GM19452 (cell line): Measurements from ENCODE around the gene AMZ1.
"Not testable (repeated sequence)": the region's sequence is repeated elsewhere in the genome, so short reads cannot be mapped to it uniquely, and the experiment has no call there.

Source experiments
- ATAC-seq: cut with Tn5 transposase; IDR thresholded peaks from one replicate; pipeline ENCODE4 v1.9.1; 2021; ENCODE audit not compliant: unreplicated experiment

The AMZ1 gene

DNA sequence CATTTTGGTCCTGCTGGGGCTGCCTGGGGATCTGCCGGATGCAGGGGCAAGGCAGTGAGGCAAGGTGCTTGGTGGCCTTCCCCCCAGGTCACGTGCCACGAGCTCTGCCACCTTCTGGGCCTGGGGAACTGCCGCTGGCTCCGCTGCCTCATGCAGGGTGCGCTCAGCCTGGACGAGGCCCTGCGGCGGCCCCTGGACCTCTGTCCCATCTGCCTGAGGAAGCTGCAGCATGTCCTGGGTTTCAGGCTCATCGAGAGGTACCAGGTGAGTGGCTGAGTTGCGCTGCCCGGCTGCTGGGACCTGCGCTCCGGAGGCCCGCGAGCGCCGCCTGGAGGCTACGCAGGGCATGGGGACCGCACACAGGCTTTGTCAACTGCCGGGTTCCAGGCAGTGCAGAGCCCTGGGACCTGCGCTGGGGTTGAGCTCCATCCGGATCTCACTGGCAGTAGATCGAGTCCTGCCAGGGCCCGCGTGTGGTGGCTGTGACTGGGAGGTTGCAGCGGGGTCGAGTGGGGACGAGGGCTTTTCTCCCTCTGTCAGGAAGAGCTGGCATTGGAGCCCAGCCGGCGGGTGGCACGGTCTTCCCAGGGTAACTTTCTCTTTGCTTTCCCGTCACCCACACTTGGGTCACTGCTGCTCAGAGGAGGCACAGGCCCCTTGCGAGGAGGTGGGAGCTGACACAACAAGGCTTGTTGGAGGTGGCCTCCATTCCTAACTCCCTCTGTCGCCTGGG is 21.7 kb downstream of the AMZ1 start:
- peak; percentile 84 for ATAC-seq

DNA sequence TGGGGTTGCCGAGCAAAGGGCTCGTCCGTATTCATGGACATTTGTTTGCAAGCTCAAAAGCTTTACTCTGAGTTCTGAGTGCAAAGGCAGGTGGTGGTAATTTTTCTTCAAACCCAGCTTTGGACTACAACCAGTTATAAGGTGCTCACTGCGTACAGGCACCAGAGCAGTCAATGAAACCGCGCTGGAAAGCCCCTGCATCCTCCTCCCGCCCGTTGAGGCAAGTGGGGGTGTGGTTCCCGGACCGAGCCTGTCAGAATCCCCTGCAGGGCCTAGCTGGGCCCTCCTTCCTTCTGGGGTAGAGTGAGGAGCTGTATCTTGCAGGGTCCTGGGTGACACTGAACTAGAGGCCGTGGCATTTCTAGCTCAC is 22.3 kb downstream of the AMZ1 start:
- peak; percentile 44 for ATAC-seq

DNA sequence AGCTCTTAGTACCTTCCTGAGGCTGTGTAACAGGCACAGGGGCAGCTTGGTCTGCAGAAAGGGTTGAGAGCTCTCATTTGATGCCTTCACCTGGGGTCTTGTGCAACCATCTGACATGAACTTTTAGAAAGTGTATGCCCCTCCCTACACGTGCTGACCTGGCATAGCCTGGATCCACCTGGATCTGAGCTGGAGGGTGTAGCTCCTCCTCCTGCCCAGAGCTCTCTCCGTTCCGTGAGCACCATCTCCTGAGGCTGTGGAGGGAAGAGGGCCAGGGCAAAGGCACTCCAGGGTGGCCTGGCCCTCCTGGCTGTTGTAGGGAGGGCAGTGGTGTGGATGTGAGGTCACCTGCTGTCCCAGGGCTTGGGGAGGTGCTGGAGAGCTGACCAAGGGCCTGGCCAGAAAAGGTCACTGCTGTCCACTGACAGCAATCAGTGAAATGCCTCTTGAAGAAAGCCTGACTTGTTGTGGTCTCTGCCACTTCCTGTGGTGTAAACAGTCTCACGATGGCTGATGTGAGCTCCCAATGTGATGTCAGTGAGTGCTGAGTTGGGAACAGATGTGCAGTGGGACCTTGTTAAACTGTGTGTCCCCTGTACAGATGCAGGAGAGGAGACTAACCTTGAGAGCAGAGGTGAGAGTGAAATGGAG is 23.0 kb downstream of the AMZ1 start:
- no peak for ATAC-seq

DNA sequence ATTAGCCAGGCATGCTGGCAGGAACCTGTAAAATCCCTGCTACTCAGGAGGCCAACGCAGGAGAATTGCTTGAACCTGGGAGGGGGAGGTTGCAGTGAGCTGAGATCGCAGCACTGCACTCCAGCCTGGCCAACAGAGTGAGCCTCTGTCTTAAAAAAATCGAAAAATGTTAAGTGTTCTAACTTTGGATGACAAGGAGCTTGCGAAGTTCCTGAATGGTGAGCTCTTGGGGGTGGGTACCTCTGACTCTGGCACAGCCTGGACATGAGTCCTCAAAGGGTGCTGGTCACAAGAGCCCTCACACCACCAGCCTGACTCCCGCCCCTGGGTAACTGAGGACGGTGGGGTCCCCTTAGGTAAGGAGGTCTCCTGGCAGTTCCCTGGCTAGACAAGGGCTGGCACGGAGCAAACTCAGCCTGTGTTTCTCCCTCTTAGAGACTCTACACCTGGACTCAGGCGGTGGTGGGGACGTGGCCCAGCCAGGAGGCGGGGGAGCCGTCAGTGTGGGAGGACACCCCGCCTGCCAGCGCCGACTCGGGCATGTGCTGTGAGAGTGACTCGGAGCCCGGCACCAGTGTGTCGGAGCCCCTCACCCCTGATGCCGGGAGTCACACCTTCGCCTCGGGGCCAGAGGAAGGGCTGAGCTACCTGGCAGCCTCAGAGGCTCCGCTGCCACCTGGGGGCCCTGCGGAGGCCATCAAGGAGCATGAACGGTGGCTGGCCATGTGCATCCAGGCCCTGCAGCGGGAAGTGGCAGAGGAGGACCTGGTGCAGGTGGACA is 24.1 kb downstream of the AMZ1 start:
- no peak for ATAC-seq

DNA sequence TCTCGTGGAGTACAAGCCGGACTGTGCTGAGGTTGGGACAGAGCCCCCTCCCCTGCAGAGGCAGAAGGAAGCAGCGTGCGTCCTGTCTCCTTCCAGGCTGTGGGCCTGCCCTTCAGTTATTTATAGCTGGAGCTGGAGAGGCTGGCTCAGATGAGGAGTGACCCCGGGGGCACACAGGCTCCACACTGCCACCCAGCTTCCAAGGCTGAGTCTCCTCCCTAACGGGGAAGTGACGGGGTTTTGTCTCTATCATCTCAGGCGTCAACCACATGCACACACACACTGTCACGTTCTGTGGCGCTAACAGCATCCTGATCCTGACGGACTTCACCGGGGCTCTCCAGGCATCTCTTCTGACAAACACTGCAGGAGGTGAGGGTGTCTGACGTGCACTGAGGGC is 25.4 kb downstream of the AMZ1 start:
- no peak for ATAC-seq

DNA sequence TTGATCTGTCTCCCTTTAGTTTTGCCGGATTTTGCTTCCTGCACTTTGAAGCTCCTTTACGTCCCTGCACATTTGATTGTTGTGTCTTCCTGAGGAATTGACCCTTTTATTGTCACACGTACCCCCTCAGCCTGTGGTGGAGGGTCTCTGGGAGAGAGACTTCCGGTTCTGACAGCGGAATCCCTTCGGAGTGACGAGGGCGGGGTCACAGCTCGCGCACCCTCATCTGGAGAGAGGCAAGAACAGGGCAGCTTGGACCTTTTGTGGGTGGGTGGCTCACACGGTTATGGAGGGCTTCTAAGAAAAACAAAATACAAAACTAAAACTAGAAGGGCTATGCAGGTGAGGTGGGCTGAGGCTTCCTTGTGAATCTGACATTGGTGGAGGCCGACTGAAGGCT is 26.0 kb downstream of the AMZ1 start:
- no peak for ATAC-seq

DNA sequence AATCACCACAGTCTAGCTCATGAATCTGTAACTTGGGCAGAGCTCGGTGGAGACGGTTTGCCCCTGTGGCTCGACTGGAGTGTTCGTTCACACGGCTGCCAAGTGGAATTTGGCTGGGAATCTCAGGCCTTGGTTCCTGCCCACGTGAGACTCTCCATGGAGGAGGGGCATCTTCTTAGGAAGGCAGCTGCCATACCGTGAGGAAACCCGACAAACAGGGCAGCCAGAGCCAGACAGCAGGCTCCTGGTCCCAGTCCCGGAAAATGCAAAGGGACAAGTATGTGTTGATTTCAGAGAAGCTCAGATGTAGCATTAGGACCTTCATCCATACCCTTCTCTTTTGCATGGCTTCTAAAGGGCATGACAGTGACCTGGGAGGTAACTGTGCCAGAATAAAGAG is 26.6 kb downstream of the AMZ1 start:
- no peak for ATAC-seq

DNA sequence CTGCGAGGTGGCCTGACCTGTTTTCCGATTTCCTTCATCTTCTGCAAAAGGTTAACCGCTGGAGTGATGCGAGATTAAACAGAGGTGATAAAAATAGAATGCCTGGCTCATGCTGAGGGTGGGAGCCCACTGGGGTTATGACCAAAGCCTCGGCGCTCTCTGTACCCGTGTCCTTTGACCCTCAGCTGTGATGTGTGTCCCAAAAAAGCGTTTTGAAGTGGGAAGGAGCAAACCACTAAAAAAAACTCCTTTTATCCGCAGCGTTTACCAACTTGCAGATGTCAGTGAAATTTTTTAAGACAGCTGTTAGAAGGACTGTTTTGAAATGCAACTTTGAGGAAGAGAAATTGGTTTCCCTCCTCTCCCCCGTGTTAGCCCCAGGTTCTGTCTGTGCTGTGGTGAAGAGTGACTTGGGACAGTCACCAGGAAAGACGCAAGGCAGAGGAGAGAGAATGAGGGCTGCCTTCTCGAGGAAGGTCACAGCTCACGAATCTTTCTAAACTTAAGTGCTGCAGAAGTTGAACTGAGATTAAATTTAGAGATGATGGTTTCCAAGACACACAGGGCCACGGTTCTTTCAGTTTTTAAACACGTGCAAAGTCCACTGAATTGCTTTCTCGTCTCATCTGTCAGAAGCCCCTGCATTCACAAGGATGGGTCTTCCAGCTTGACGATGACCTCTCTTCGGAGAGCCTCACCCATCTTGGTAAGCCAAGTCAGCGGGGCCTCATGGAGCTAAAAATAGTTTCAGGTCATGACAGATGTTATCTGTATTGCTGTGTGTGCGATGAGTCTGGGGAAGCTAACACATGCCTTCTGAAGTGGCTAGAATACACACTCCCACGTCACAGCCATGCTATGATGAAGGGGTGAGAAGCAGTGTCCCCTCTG is 27.6 kb downstream of the AMZ1 start:
- ATAC-seq = no peak

DNA sequence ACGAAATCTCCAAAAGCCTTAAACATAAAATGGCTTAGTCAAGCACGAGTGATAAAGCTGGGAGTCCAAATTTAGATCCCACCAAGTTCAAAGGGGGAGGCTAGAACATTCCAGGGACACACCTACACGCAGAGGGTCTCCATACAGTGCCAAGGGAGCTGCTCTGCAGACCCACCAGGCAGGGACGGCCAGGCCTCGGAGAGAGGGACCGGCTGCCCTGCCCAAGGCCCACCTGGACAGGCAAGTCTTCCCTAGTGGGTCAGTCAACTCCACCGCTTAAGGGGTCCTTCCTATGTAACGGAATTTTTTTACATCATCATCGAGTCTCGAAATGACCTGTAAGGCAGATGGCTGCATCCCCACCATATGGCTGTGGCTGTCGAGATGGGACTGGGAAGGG is 28.5 kb downstream of the AMZ1 start:
- ATAC-seq = no peak

DNA sequence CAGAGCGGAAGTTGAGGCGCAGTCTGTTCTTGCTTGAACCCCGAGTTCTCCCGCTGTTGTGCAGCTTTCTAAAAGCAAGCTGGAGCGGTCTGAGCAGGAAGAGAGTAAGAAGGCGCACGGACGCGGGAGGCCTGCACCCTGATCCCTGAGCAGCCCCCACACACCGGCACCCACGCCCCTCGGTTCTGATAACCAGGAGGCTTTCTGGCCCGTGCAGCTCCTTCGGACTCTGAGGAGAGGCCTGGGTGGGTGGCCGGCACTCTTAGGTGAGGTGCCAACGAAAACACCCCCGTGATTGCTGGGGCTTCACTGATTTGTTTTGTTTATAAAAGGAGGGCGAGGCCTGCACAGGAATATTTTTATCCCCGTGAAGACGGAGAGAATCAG is 28.9 kb downstream of the AMZ1 start:
- no peak for ATAC-seq

DNA sequence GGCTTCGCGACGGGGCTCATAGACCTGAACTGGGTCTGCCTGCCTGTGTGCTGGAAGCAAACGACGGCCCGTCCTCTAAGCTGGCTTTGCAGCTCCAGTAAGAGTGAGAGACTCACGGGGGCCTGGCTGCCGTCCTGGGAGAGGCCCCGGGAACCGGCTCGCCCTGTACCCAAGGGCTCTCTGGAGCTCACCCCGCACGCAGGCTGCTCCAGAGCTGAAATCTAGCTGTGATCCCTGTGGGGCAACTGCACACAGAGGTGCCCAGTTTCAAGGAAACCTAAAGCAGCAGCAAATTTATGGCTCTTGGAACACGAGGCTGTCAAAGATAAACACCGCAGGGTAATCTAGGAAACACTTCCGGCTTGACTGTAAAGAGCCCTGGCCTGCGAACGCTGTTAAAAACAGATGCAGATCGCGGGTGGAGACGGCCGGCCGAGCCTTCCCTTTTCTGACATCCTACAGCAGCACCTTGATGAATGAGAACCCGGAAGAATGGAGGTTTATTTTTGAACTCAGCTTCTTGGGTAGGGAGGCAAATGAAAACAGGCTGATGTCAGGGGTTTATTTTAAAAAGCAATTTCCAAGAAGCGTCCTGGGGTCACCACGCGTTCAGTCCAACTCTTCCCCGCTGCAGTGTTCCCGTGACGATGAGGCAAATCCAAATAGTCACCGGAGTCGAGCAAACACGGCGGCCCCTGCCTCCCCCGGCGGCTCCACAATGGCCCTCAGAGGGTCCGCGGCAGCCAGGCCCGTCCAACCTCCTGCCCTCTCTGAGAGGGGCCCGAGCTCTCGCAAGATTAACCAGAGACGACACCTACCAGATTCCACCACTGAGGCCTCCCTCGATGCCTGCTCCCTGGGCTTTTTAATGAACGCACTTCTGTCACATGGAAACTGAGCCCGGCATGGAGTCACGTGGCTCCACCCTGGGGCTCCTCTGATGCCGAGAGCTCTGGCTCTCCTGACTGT is 29.6 kb downstream of the AMZ1 start:
- no peak for ATAC-seq

DNA sequence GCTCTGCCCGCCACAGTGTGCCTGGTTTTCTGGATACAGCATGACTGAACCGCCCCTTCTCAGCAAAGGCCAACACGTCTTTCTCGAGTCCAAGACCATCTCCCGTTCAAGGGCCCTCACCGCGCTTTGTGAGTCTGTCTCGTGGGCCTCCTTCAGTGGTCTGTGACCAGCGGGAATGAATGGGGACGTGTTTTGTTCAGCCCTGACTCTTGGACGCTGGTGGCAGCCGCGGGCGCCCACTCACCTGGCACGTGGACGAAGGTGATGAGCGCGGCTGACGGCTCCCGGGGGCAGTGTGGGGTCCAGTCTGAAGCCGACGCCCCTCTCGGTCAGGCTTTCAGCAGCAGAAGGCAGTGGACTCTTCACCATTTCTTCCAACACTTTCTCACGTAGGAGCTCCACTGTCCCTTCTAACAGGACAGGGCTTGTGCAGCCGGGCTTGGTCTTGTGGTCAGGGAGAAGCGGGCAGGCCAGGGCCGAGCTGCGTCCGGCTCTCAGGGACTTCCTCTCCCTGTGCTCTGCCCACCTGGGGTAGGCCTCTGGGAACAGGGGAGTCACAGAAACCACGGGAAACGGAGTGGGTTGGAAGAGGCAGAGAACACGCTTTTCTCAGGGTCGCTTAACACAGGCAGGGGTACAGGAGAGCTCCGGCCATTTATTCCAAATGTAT is 30.4 kb downstream of the AMZ1 start:
- ATAC-seq = no peak

DNA sequence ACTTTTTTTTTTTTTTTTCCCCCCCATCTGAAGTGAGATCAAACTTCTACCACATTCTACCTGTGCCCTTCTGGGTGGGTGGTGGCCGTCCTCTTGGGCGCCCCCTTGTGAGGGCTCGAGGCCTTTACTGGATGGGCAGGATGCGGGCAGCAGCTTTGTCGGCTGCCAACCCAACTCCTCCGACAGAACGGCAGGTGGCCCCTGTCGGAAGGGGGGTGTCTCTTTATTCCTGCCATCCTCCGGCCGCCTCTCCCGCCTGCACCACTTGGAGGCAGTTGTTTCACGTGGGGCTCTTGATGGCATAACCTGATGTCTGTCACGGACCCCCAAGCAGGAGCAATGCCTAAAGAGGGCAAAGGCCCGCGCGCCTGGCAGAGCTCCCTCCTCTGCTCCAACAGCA is 31.0 kb downstream of the AMZ1 start:
- no peak for ATAC-seq

DNA sequence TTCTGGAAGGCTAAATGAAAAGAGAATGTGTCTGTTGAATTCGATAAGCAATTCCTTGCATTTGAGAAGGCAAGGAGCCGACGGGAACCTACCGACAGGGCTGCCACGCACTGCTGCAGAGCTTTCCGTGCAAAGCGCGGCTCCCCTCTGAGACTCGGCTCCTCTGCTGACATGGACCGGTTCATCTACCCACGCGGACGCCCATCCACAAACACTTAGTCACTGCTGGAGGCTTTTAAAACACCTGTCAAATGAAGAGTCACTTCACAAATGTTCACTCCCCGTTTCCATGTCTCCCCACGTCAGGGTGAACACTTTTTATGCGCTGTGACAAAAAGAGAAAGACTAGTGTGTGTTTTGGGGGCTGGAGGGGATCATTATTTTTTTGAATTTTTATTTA is 32.0 kb downstream of the AMZ1 start:
- no peak for ATAC-seq

DNA sequence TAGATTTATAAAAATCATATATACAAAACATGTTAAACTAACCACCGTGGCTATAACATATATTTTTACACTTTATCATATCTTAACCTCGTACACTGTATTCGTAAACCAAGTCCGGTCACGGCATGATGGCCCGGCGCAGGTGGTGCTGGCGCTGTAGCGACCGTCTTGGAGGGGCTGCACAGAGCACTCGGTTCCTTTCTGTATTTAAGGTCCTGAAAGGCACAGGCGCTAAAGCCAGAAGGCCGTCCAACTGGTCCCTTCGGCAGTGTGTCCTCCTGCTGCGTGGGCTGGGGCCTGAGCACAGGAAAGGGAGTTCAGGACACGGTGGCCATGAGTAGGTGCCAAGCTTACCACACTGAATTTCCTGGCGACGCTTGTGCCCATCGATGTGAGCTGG is 33.8 kb downstream of the AMZ1 start:
- ATAC-seq = no peak

DNA sequence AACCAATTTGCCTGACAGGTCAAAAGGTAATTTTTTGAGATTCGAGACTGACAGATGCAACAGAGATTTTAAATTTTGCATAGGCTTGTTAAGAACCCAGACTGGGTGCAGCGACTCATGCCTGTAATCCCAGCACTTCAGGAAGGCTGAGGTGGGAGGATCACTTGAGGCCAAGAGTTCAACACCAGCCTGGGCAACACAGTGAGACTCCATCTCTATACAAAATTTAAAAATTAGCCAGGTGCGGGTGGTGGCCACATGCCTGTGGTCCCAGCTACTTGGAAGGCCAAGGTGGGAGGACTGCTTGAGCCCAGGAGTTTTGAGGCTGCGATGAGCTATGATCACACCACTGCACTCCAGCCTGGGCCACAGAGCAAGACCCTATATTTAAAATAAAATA is 34.6 kb downstream of the AMZ1 start:
- no peak for ATAC-seq

DNA sequence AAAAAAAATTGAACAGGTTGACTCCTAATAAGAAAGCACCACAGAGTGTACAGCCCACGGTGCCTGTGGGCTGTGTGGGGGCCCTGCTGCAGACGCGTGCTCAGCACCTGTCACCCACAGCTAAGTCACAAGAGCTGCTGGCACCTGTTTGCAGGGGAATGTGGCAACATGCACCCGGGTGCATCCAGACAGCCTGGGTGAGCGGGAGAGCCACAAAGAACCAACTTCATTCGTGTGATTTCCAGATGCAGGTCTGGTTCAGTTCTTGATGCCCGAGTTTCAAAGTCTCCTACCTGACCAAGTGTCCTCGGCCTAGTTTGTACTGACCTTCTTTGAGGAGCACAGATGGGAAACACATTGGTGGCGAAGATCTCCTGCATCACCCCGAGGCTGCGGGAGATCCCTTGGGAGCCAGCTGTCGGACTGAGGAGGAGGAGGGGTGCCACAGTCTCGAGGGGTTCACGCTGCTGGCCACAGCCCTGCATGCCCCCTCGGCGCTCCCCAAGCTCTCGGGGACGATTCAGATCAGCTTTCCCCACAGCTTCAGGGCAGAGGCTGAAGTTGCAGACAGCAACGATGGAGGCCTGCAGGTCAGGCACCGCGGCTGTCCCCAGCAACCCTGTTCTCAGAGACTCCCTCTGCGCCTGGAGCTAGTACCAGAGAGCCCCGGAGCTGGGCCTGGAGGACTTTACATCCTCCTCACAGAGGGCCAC is 35.3 kb downstream of the AMZ1 start:
- ATAC-seq = no peak

DNA sequence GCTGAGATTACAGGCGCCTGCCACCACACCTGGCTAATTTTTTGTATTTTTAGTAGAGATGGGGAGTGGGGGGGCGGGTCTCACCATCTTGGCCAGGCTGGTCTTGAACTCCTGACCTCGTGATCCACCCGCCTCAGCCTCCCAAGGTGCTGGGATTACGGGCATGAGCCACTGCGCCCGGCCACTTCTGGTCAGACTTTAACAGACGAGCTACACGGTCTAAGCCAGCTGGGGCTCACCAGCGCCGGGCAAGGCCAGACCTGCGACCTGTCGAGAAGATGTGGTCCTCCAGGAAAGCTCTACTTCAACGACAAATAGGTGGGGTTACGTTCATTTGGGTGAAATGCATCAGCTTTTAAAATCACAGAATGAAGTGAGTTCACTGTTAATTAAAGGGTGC is 36.0 kb downstream of the AMZ1 start:
- not testable (repeated sequence) for ATAC-seq
